Lower lobe of right lung (tissue), 2 donors: ENCODE results near the gene SPHKAP. TPM values are rescaled to one million over a fixed set of nuclear protein-coding genes. Genes with fewer than 3 reads are reported as not detected.
A peak's percentile ranks its signal among the peaks of the same experiment; 100 is the strongest.

Experiments used
- ATAC-seq, 2 donors: fragments of 200-7000 bp; cut with Tn5 transposase; one replicate each; pipeline ENCODE4 v1.9.1; 2020 to 2022; ENCODE audit warnings: mild to moderate bottlenecking in 2 of 2, moderate library complexity in 2 of 2
- DNase-seq: peaks from one replicate; pipeline ENCODE4 v3.0.0-alpha.2; 2020
- H3K27ac ChIP-seq: fragments of 200-600 bp; one replicate; pipeline ENCODE4 v1.8.0; 2022
- H3K27me3 ChIP-seq: fragments of 200-600 bp; one replicate; pipeline ENCODE4 v1.8.0; 2022; ENCODE audit warnings: low read depth
- H3K36me3 ChIP-seq: fragments of 200-600 bp; one replicate; pipeline ENCODE4 v1.8.0; 2022; ENCODE audit warnings: mild to moderate bottlenecking
- H3K4me1 ChIP-seq: fragments of 200-600 bp; one replicate; pipeline ENCODE4 v1.8.0; 2022
- H3K4me3 ChIP-seq: fragments of 200-600 bp; one replicate; pipeline ENCODE4 v1.8.0; 2022; ENCODE audit warnings: mild to moderate bottlenecking
- H3K9me3 ChIP-seq: fragments of 200-600 bp; one replicate; pipeline ENCODE4 v1.8.0; 2022
- intact Hi-C: fragments of 100-400 bp; cut with DNase I; formaldehyde crosslinking; loops from one replicate; pipeline ENCODE4 v1.11.0; 2022
- total RNA-seq: library from RNA; stranded (reverse); fragmentation: NEBNext Ultra II Directional; extraction: Animal tissue kit (Norgen Biotek cat#: 25700); gene quantifications from one replicate; pipeline ENCODE4 v1.2.1, GENCODE V29; 2021
- TF ChIP-seq, protein P1 (sequence below): fragments of 200-600 bp; IDR thresholded peaks from one replicate; pipeline ENCODE4 v1.8.0; 2022; ENCODE audit warnings: antibody characterized with exemption, mild to moderate bottlenecking
- donor health status: DM: no; HTN: yes; CAD: no; lungs with severe emphysema.

SPHKAP gene
- total RNA-seq, 1 donor from 2014 or later, result 0.06 TPM

DNA sequence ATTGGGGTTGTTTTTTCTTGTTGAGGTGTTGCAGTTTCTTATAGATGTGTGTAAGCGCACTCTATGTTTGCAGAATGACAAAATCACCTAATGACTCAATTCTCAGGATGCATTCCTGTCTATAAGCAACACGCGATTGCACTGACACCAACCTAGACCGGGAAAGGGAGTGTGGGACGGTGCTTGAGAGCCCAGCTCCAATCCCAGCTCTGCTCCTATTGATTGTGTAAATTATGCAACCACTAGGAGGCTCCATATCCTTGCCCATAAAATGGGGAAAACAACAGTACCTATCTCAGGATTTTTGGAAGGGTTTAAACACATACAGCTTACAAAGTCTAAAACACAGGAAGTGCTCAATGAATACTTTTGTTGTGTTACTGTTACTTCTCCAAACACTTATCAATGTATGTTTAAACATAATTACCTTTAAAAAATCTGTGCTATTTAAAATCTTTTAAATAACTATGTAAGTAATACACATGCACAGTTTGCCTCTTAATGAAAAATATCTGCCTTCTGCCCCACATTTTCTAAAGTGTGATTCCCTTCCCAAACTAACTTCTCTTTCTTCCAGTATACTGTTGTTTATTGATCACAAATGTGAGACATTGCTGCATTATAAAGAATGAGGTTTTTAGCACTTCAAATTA, 132.5 kb downstream of the SPHKAP start:
- Histone ChIP-seq H3K4me1 (no peaks in the 10 kb centered on the region), H3K27me3 (no peaks in the 10 kb centered on the region), H3K36me3 (no peaks in the 10 kb centered on the region), H3K27ac (no peak overlapping the region), H3K9me3 (no peaks in the 10 kb centered on the region), H3K4me3 (no peak overlapping the region)
- DNase-seq, result no peak
- intact Hi-C loops, result no loop called here
- TF ChIP-seq, protein P1, sequence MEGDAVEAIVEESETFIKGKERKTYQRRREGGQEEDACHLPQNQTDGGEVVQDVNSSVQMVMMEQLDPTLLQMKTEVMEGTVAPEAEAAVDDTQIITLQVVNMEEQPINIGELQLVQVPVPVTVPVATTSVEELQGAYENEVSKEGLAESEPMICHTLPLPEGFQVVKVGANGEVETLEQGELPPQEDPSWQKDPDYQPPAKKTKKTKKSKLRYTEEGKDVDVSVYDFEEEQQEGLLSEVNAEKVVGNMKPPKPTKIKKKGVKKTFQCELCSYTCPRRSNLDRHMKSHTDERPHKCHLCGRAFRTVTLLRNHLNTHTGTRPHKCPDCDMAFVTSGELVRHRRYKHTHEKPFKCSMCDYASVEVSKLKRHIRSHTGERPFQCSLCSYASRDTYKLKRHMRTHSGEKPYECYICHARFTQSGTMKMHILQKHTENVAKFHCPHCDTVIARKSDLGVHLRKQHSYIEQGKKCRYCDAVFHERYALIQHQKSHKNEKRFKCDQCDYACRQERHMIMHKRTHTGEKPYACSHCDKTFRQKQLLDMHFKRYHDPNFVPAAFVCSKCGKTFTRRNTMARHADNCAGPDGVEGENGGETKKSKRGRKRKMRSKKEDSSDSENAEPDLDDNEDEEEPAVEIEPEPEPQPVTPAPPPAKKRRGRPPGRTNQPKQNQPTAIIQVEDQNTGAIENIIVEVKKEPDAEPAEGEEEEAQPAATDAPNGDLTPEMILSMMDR, result peak; percentile 54
- ATAC-seq, result peak; percentile 86 to 87

DNA sequence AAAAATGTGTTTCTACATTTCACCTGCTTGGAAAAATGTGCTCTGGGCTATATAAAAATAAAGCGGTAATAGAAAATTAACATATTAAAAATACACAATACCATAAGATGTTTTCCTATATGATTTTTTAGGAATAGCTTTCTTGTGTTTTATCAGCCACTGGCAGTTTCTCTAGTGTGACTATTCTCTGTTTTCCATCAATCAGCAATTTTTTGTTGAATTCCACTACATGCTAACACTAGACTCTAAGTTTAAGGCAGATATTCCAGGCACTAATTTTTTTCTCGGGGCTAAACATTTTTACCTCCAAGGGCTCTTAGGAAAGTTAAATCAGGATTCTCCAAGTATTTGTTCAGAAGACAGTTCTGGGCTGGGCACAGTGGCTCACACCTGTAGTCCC, 140.5 kb downstream of the SPHKAP start:
- DNase-seq (no peak), ATAC-seq (no peak)
- H3K9me3 ChIP-seq, result no peaks in the 10 kb centered on the region
- H3K36me3 ChIP-seq, result no peaks in the 10 kb centered on the region
- intact Hi-C loops, result no loop called here
- no peaks in the 10 kb centered on the region for H3K4me1 ChIP-seq
- H3K27ac ChIP-seq, result no peak overlapping the region
- TF ChIP-seq, protein P1, result no peak
- no peaks in the 10 kb centered on the region for H3K27me3 ChIP-seq
- H3K4me3 ChIP-seq, result no peak overlapping the region

DNA sequence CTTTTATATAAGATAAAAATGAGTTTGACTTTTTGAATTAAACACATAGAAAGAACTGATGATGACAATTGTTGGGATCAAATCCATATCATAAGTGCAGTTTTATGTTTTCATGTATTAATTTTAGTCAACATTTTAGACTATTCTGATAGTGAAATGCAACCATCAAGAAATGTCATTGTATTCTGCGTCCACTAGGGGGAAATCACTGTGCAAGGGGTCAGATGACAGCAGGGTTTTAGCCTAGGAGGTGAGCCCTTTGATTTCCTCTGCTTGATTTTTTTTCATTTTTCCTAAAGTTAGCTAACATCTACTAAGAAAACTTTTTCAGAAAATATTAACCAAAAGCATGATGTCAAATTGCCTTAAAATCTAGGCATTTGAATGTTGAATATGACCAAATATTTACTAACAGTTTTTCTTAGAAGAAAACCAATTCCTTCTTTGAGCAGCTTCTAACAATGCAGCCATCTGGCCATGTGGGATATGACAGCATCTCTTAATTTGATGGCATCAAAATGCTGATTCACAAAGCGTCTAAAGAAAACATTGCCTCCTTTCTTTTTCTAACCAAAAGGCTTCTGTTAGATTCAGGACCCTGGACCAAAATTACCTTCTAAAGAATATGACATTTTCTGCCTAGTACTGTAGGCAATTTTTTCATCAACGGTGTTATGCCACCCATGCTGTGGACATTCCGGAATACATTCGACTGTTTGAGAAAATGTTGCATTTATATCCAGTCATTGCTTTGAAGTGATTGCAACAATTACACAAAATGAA, 141.5 kb downstream of the SPHKAP start:
- no peak overlapping the region for H3K4me3 ChIP-seq
- DNase-seq (no peak), ATAC-seq (no peak)
- no peaks in the 10 kb centered on the region for H3K27me3 ChIP-seq
- TF ChIP-seq, protein P1, result peak; percentile 56
- no peaks in the 10 kb centered on the region for H3K9me3 ChIP-seq
- H3K4me1 ChIP-seq, result no peaks in the 10 kb centered on the region
- intact Hi-C loops, result no loop called here
- H3K36me3 ChIP-seq, result no peaks in the 10 kb centered on the region
- no peak overlapping the region for H3K27ac ChIP-seq

DNA sequence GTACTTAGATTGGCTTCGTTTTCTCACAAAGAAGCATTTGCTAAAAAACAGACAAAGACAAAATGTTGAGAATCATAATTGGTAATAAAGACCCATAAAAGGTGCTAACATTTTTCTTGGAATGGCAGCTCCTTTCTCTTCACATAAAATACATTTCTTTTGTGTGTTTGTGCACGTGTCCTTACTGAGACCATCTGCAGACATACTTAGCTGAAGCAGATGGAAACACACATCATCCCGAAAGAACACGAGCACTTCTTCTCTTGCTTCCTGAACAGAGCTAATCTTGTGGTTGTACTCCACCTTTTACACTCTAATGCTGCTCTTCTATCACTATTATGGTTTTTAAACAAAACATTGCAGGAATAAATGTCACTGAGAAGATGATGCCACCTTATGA, 142.5 kb downstream of the SPHKAP start:
- H3K27me3 ChIP-seq, result no peaks in the 10 kb centered on the region
- H3K4me1 ChIP-seq, result no peaks in the 10 kb centered on the region
- ATAC-seq (no peak), DNase-seq (no peak)
- no peak overlapping the region for H3K27ac ChIP-seq
- TF ChIP-seq, protein P1, result no peak
- intact Hi-C loops, result no loop called here
- no peaks in the 10 kb centered on the region for H3K36me3 ChIP-seq
- H3K4me3 ChIP-seq, result no peak overlapping the region
- H3K9me3 ChIP-seq, result no peaks in the 10 kb centered on the region

DNA sequence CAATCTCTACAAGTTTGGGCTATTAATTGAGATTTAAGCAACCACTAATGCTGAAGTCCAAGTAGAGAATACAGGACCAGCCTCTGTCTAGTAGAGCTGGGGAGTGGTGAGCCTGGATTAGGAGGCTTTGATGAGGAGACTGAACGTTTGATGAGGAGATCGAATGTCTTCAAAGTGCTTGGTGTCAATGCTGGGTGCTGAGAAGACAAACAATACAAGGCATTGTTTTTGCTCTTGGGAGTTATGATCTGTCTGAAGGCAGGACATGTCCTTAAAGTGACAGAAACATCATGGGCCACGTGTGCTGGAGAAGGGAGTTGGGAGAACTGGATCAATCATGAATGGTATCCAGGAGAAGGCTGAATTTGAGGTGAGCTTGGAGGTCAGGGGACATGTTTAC, 143.6 kb downstream of the SPHKAP start:
- Histone ChIP-seq H3K27me3 (no peaks in the 10 kb centered on the region), H3K27ac (no peak overlapping the region), H3K4me1 (no peaks in the 10 kb centered on the region), H3K9me3 (no peaks in the 10 kb centered on the region), H3K36me3 (no peaks in the 10 kb centered on the region), H3K4me3 (no peak overlapping the region)
- no peak for DNase-seq
- no peak for ATAC-seq
- intact Hi-C loops, result no loop called here
- TF ChIP-seq, protein P1, result no peak
